PC-9 (cell line): ENCODE results near the gene EGFR. TPM values are rescaled to one million over a fixed set of nuclear protein-coding genes. Genes with fewer than 3 reads are reported as not detected.

ENCODE experiments used
- BruUV-seq: library from RNA; stranded (reverse); fragments of 400-500 nt; replicated peaks from 2 replicates; lab custom pipeline; 2021; lab: Mats Ljungman, UMichigan
- CTCF ChIA-PET: fragments of 300-600 bp; sonication (Branson Sonifier 250); formaldehyde crosslinking; loops from one replicate; lab custom pipeline; 2022; ENCODE audit warnings: antibody characterized with exemption; lab: Charles Lee
- POLR2A ChIA-PET: fragments of 300-600 bp; sonication (Branson Sonifier 250); formaldehyde crosslinking; loops from one replicate; lab custom pipeline; 2022; ENCODE audit warnings: antibody characterized with exemption; ENCODE audit not compliant: unreplicated experiment; lab: Charles Lee
- DNase-seq, 2 experiments: peaks; one replicate each; pipeline versions ENCODE4 v3.0.0 to v3.0.0-alpha.2; 2015 to 2022; ENCODE audit warnings: mixed read lengths in 1 of 2
- H2AFZ ChIP-seq: fragments of 200-600 bp; sonication (generic); 2 replicates; pipeline ENCODE4 v1.8.1; 2017; ENCODE audit warnings: antibody characterized with exemption
- H3F3A ChIP-seq: fragments of 200-600 bp; sonication (generic); 2 replicates; pipeline ENCODE4 v1.8.1; 2017; ENCODE audit warnings: antibody characterized with exemption, mild to moderate bottlenecking, low read depth; ENCODE audit not compliant: insufficient read depth
- H3K27ac ChIP-seq: fragments of 200-600 bp; sonication (generic); 2 replicates; pipeline ENCODE4 v1.6.1; 2016; ENCODE audit warnings: mixed run types
- H3K27me3 ChIP-seq: fragments of 200-600 bp; sonication (generic); 2 replicates; pipeline ENCODE4 v1.6.1; 2016; ENCODE audit warnings: low read depth, mixed run types; ENCODE audit not compliant: insufficient read depth
- H3K36me3 ChIP-seq: fragments of 200-600 bp; sonication (generic); 2 replicates; pipeline ENCODE4 v1.6.1; 2016; ENCODE audit warnings: low read depth, mixed run types
- H3K4me1 ChIP-seq: fragments of 200-600 bp; sonication (generic); replicated peaks from 2 replicates; pipeline ENCODE4 v1.6.1; 2016; ENCODE audit warnings: mixed run types; ENCODE audit not compliant: insufficient read depth
- H3K4me2 ChIP-seq: fragments of 200-600 bp; sonication (generic); 2 replicates; pipeline ENCODE4 v1.6.1; 2017; ENCODE audit warnings: mixed run types
- H3K4me3 ChIP-seq: fragments of 200-600 bp; sonication (generic); 2 replicates; pipeline ENCODE4 v1.6.1; 2016; ENCODE audit warnings: mixed run types
- H3K79me2 ChIP-seq: fragments of 200-600 bp; sonication (generic); 2 replicates; pipeline ENCODE4 v1.6.1; 2017; ENCODE audit warnings: low read depth, mixed run types
- H3K9me2 ChIP-seq: fragments of 200-600 bp; sonication (generic); 2 replicates; pipeline ENCODE4 v1.8.1; 2017; ENCODE audit warnings: mild to moderate bottlenecking; ENCODE audit not compliant: insufficient read depth
- H3K9me3 ChIP-seq: fragments of 200-600 bp; sonication (generic); 2 replicates; pipeline ENCODE4 v1.8.1; 2016; ENCODE audit warnings: low read depth; ENCODE audit not compliant: insufficient read depth
- H4K20me1 ChIP-seq: fragments of 200-600 bp; sonication (generic); 2 replicates; pipeline ENCODE4 v1.8.1; 2017; ENCODE audit not compliant: insufficient read depth
- EZH2 ChIP-seq: fragments of 200-600 bp; sonication (generic); IDR thresholded peaks from 2 replicates; pipeline ENCODE4 v1.8.0; 2017; ENCODE audit warnings: antibody characterized with exemption, low read depth
- intact Hi-C: fragments of 100-400 bp; cut with micrococcal nuclease; formaldehyde crosslinking; loops from one replicate; pipeline ENCODE4 v1.10.0; 2022; ENCODE audit not compliant: unreplicated experiment
- total RNA-seq: library from RNA; stranded (reverse); gene quantifications from 2 replicates; pipeline ENCODE4 v1.2.3, GENCODE V29; 2021
- TF ChIP-seq, protein P1 (sequence below): fragments of 200-600 bp; sonication (generic); conservative IDR thresholded peaks from 2 replicates; pipeline ENCODE4 v1.6.1; 2017; ENCODE audit warnings: mixed run types, antibody characterized with exemption, mild to moderate bottlenecking, moderate library complexity

EGFR gene
- total RNA-seq, 1 experiment from 2014 or later, result 342 TPM

DNA sequence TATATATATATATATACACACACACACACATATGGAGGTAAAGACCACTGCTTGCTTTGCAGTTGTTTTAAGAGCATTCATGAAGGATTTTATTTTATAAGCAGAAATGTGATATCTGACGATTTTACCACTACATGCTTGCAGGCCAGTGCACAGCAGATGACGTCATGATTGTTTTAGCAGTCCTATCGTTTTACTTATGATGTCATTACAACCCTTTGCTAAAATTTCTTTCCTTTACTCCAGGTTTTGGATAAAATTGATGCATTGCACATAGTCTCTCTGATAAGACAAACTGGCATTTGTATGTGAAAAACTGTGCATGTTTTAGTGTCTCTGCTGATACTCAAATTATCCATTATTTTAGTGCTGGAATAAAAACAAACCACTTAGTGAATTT, 9.2 kb downstream of the EGFR start:
- Histone ChIP-seq H3K4me1 (peaks cover 83% of the 10 kb centered on the region), H3K27me3 (no peaks in the 10 kb centered on the region)

DNA sequence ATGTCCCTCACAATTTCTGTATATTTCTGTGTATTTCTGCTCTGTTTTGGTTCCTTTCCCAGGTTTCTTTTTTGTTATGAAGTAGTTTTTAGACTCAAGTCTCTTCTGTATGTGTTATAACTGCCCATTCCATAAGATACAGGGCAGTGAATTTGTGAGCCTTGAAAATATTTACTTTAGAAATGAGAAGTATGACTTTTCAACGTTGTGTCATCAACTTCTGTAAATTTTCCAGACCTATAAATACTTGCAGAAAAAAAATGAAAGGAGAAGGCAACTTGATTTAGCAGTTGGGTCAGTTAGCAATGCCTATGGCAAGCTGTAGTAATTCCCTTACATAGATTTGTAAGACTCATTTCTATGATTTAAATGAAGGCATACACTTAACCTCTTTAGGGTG, 11.5 kb downstream of the EGFR start:
- no peak overlapping the region for H2AFZ ChIP-seq
- peaks cover 99% of the 10 kb centered on the region for H3K79me2 ChIP-seq
- no peaks in the 10 kb centered on the region for H3K27me3 ChIP-seq
- CTCF ChIA-PET, result interaction anchor here (1.0 kb wide), 1 partner anchor 225 kb away, joined by 3 read pairs; no protein-coding TSS in a partner anchor
- H3K4me1 ChIP-seq, result peaks cover 78% of the 10 kb centered on the region
- peaks cover 80% of the 10 kb centered on the region for H3F3A ChIP-seq
- BruUV-seq, result no TSS peak
- TF ChIP-seq, protein P1, sequence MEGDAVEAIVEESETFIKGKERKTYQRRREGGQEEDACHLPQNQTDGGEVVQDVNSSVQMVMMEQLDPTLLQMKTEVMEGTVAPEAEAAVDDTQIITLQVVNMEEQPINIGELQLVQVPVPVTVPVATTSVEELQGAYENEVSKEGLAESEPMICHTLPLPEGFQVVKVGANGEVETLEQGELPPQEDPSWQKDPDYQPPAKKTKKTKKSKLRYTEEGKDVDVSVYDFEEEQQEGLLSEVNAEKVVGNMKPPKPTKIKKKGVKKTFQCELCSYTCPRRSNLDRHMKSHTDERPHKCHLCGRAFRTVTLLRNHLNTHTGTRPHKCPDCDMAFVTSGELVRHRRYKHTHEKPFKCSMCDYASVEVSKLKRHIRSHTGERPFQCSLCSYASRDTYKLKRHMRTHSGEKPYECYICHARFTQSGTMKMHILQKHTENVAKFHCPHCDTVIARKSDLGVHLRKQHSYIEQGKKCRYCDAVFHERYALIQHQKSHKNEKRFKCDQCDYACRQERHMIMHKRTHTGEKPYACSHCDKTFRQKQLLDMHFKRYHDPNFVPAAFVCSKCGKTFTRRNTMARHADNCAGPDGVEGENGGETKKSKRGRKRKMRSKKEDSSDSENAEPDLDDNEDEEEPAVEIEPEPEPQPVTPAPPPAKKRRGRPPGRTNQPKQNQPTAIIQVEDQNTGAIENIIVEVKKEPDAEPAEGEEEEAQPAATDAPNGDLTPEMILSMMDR, result no peak
- no peak for TF ChIP-seq EZH2
- H4K20me1 ChIP-seq, result peaks cover 55% of the 10 kb centered on the region
- POLR2A ChIA-PET, result no interaction called here
- peak in 1 of 2 experiments; percentile 59 for DNase-seq
- intact Hi-C loops, result no loop called here
- peaks cover 77% of the 10 kb centered on the region for H3K36me3 ChIP-seq
- H3K27ac ChIP-seq, result peak overlapping the region; percentile 31
- no peaks in the 10 kb centered on the region; the same call in 1 of the 2 replicates for H3K9me2 ChIP-seq
- H3K9me3 ChIP-seq, result no peaks in the 10 kb centered on the region
- H3K4me2 ChIP-seq, result peak overlapping the region; percentile 1; the same call in 1 of the 2 replicates
- H3K4me3 ChIP-seq, result no peak overlapping the region

More for the DNA sequence above, 9.2 kb downstream of the EGFR start:
- DNase-seq, result no peak
- ChIA-PET CTCF (interaction anchor here (1.2 kb wide), 1 partner anchor 151 kb away, joined by 3 read pairs; no protein-coding TSS in a partner anchor), POLR2A (no interaction called here)
- BruUV-seq, result no TSS peak
- Histone ChIP-seq H3K79me2 (peaks cover 99% of the 10 kb centered on the region), H3K27ac (no peak overlapping the region), H3K36me3 (peaks cover 78% of the 10 kb centered on the region), H3F3A (peaks cover 80% of the 10 kb centered on the region), H4K20me1 (peaks cover 43% of the 10 kb centered on the region), H3K9me2 (no peaks in the 10 kb centered on the region; the same call in 1 of the 2 replicates), H3K4me3 (no peak overlapping the region), H3K9me3 (no peaks in the 10 kb centered on the region), H2AFZ (no peak overlapping the region), H3K4me2 (no peak overlapping the region)
- no peak for TF ChIP-seq EZH2
- TF ChIP-seq, protein P1, result no peak
- intact Hi-C loops, result no loop called here

DNA sequence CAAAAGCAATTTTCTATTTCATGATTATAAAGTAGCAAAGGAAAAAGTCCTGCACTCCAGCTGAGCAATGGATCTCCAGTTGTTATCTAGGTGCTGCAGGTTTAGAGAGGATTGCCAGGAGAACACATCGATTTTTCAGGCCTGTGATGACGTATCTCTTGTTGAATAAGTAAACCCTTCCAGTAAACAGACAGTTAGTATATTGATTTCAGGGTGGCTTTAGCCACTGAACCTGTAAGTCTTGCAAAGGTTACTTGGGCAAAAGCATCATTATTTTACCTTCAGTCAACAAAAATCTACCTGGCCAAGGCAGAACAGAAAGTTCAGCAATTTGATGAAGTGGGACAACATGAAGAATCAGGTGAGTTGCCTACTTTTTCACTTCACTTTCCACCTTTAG, 12.3 kb downstream of the EGFR start:
- Histone ChIP-seq H3F3A (peaks cover 78% of the 10 kb centered on the region), H3K79me2 (peaks cover 99% of the 10 kb centered on the region), H3K4me1 (peaks cover 70% of the 10 kb centered on the region), H4K20me1 (peaks cover 59% of the 10 kb centered on the region), H3K27me3 (no peaks in the 10 kb centered on the region), H3K27ac (peak overlapping the region; percentile 31), H3K4me2 (no peak overlapping the region), H3K9me3 (no peaks in the 10 kb centered on the region), H2AFZ (no peak overlapping the region), H3K4me3 (no peak overlapping the region), H3K36me3 (peaks cover 73% of the 10 kb centered on the region), H3K9me2 (no peaks in the 10 kb centered on the region; the same call in 1 of the 2 replicates)
- ChIA-PET POLR2A (interaction anchor here (0.5 kb wide), 1 partner anchor 11 kb away, joined by 7 read pairs; no protein-coding TSS in a partner anchor), CTCF (interaction anchor here (1.0 kb wide), 1 partner anchor 224 kb away, joined by 3 read pairs; no protein-coding TSS in a partner anchor)
- DNase-seq, result no peak
- TF ChIP-seq, protein P1, result no peak
- TF ChIP-seq EZH2, result no peak
- no TSS peak for BruUV-seq
- intact Hi-C loops, result no loop called here
